GM19395 (cell line): ENCODE measurements around the gene RPL7A.
A peak's percentile ranks its signal among the peaks of the same experiment; 100 is the strongest.

Source experiments
- ATAC-seq: cut with Tn5 transposase; IDR thresholded peaks from one replicate; pipeline ENCODE4 v1.9.1; 2021; ENCODE audit warnings: mild to moderate bottlenecking, moderate library complexity; ENCODE audit not compliant: unreplicated experiment

RPL7A gene

DNA sequence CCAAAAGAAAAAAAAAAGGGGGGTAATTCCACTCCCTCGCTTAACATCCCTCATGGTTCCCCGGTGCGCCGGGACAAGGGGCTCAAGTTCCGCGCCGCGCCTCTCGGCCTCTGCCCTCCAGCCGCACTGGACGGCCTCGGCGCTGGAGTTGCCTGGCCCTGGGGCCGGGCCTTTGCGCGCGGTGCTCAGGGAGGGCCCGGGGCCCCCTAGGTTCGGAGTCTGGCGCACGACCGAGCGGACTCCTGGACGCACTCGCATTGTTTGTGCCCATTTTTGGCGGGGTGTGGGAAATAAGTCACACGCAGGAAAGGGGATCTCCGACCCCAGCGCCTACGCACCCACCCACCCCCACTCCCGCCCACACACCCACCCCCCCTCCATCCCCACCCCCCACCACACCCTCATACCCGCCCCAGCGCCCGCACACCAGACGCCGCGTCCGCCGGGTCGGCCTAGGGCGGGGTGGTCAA is 468 bp upstream of the RPL7A start:
- ATAC-seq, result peak; percentile 30

- no peak for ATAC-seq
Measured at GRCh38 chr9:133348718-133349573, 928 bp downstream of the RPL7A start.

DNA sequence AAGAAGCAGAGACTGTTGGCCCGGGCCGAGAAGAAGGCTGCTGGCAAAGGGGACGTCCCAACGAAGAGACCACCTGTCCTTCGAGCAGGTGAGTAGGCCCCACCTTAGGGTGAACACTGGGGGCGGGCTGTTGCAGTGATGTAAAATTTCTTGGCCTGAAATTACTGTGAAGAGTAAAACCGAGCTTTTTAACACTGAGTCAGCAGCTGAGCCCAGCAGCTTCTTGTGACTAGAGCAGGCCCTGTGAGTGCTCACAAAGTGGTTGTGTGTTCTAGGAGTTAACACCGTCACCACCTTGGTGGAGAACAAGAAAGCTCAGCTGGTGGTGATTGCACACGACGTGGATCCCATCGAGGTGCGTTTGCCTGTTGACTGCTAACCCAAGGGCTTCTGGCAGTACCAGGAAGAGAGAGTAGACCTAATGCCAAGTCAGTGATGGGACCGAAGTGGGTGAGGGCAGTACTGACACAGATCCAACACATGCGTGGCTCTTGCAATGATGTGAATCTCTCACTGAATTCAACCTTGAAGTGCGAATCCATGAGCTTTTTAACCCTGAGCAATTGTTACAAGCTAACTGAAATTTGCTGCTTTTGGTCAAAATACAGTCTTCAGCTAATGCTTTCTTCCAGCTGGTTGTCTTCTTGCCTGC is 2.1 kb downstream of the RPL7A start:
- ATAC-seq, result no peak

- no peak for ATAC-seq
Measured at GRCh38 chr9:133351526-133351907, 3.5 kb downstream of the RPL7A start.

DNA sequence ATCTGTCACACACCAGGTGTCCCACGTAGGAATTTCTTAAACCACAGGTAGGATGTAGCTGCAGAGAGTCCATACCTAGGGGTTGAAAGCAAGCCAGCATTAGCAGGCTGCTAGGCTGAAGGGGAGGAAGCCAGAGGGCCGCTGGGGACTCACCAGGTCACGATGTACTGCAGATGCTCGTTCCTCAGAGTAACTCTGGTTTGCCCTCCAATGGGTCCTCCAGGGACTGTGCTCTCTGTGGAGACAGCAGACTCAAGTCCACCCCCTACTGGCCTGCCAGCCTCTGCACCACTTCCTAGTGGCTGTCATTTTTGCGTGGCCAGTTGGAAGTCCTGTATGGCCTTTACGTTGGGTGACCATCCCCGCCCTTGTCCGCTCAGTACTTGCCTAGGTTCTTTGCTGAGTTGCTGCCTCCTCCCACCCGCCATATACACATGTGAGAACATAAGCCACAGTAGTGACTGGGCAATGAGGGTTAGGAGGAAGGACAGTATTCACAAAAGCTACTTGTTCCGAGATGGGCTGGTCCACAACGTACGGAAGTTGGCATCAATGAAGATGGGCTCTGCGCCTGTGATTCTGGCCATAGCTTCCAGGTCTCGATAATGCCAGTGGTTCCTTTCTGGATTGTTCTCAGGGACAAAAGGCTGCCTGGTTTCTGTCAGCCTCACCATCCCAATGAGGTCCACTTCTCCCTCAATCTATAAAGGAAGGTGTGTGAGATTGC is 4.1 kb downstream of the RPL7A start:
- ATAC-seq, result no peak

DNA sequence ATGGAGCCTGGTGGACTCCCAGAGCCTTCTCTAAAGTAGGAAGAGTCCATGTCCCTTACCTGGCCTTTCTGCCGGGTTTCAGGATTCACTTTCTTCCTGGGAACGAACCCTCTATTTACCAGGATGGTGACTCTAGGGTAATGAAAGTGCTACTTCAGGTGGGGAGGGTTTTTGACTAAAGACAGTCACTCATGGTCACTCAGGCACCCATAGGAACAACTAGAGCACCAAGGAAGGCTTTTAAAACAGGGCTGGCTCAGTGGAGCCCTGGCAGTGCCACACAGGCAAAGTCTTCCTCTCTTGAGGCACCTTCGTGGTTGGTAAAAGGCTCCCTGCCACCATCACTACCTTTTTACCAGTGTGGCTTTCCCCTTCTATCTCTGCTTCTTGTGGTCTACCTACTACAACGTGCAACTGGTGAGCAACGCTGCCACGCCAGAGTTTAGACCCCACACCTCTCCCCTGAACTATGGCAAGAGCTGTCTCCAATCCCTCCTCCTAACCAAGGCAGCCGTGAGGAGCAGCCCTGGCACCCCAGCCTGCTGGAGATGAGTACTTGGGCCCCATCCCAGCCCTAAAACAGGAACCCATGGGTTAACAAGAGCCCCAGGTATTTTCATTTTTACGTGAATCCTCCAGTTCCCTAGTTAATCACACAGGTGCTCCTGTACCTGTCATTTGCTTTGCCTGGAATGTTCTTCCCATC is 4.8 kb downstream of the RPL7A start:
- no peak for ATAC-seq

GRCh38 chr9:133353548-133353947 is 5.5 kb downstream of the RPL7A start:
- ATAC-seq, result no peak

GRCh38 chr9:133354766-133355165 is 6.7 kb downstream of the RPL7A start:
- no peak for ATAC-seq

GRCh38 chr9:133355881-133356357 is 7.9 kb downstream of the RPL7A start:
- ATAC-seq, result peak; percentile 32

DNA sequence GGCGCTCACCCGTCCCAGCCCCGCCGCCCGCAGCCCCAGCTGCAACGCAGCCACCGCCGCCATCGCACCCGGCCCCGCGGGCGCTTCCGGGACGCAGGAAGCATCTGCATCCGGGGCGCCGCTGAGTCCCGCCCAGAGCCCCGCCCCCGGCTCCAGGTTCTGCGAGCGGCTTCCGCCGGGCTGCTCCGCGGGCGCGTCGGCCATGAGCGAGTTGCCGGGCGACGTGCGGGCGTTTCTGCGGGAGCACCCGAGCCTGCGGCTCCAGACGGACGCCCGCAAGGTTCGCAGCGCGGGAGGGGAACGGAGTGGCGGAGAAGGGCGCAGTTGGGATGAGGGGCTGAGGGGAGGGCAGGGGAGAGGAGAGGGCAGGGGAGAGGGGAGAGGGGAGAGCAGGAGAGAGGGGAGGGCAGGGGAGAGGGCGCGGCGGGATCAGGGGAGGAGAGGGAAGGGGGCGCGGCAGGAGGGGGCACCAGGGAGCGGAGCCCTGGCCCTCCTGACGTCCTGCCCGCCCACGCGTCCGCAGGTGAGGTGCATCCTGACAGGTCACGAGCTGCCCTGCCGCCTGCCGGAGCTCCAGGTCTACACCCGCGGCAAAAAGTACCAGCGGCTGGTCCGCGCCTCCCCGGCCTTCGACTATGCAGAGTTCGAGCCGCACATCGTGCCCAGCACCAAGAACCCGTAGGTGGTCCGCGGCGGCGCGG is 8.5 kb downstream of the RPL7A start, which contains the start of the genes SURF1 and SURF2:
Gene SURF1, minus strand, starts transcription at position 97 of the 701 bp plus-strand sequence. Its CDS starts 34 bp downstream, at position 63.
Gene SURF2, plus strand, starts transcription at position 160 of the 701 bp plus-strand sequence. Its CDS starts 43 bp downstream, at position 203.
- ATAC-seq, result peak; percentile 47

GRCh38 chr9:133357656-133358055 is 9.6 kb downstream of the RPL7A start:
- no peak for ATAC-seq

DNA sequence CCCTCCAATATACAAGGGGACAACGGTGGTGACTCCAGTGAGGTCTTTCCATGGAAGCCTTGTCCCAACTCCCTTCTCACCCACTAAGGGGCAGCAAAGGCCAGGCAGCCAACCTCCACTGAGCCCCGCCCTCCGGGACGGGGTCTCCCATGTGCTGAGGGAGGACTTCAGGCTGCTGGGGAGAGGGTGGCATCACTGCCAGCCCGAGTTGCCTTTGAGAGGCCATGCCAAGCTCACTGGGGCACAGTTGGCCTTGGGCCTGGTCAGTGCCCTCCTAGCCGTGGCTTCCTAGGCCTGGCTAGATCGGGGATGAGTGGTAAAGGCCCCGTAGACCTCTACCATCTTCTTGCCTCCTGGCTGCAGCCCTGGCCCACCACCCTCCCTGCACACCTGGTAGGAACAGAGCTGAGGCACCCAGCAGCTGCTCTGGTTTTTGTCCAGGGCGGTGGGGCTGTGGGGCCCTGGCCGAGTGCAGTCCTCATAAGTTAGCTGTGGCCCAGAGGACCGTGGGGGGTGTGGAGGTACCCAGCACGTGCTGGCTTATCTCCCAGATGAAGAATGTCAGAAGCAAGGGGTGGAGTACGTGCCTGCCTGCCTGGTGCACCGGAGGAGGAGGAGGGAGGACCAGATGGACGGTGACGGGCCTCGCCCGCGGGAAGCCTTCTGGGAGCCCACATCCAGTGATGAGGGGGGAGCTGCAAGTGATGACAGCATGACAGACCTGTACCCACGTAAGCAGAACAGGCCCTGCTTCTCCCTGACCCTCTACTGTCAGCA is 11.6 kb downstream of the RPL7A start:
- ATAC-seq, result no peak

- ATAC-seq, result no peak
Measured at GRCh38 chr9:133360400-133361393, 12.7 kb downstream of the RPL7A start.

GRCh38 chr9:133361507-133362092 is 13.6 kb downstream of the RPL7A start:
- no peak for ATAC-seq

GRCh38 chr9:133362359-133363044 is 14.5 kb downstream of the RPL7A start:
- no peak for ATAC-seq

GRCh38 chr9:133366435-133366834 is 18.4 kb downstream of the RPL7A start:
- no peak for ATAC-seq

DNA sequence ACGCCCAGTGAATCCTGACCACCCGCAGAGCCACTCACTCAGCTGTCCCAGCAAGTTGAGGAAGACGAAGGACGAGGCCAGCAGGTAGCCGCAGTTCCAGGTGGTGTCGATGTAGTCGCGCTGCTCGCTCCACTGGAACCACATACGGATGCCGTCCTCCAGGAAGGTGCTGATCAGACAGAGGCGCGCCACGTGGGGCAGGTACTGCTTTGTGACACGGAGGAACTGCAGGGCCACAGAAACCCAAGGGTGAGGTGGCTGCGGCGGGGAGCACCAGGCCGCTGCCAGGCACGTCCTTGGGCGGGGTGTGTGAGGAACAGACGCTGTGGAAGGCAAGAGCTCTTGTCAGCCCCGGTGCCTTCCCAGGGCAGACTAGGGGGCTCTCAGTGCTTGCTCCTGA is 19.2 kb downstream of the RPL7A start:
- ATAC-seq, result no peak
